Adrenal gland (tissue), 19 donors: ENCODE results near the gene POTEF. TPM values are rescaled to one million over a fixed set of nuclear protein-coding genes. Genes with fewer than 3 reads are reported as not detected.
"Not testable (repeated sequence)": the region's sequence is repeated elsewhere in the genome, so short reads cannot be mapped to it uniquely, and the experiment has no call there.

Source experiments
- DNase-seq, 7 donors: peaks; one replicate each; pipeline ENCODE4 v3.0.0-alpha.2; 2019 to 2020
- H3K27ac ChIP-seq, 5 donors: fragments of 200-600 bp; sonication (generic) in 4 of 5; 1 replicate in 3 of 5; 2 replicates in 2 of 5; pipeline versions ENCODE4 v1.5.1 to v1.8.0; 2016 to 2020; ENCODE audit warnings: mild to moderate bottlenecking in 1 of 5
- H3K27me3 ChIP-seq: fragments of 200-600 bp; 2 replicates; pipeline ENCODE4 v1.8.0; 2021
- H3K36me3 ChIP-seq, 2 donors: fragments of 200-600 bp; replicated peaks in 1 of 2; 1 replicate in 1 of 2; 2 replicates in 1 of 2; pipeline versions ENCODE4 v1.5.1 to v1.8.0; 2018 to 2022
- H3K4me1 ChIP-seq, 2 donors: fragments of 200-600 bp; replicated peaks in 1 of 2; 1 replicate in 1 of 2; 2 replicates in 1 of 2; pipeline versions ENCODE4 v1.5.1 to v1.8.0; 2018 to 2021
- H3K4me3 ChIP-seq, 4 donors: fragments of 200-600 bp; sonication (generic) in 3 of 4; one replicate each; pipeline ENCODE4 v1.5.1; 2016 to 2018
- H3K9me3 ChIP-seq, 3 donors: fragments of 200-600 bp; sonication (generic) in 1 of 3; replicated peaks in 1 of 3; 1 replicate in 2 of 3; 2 replicates in 1 of 3; pipeline versions ENCODE4 v1.5.1 to v1.8.0; 2016 to 2021
- POLR2A ChIP-seq, 2 donors: fragments of 450-650 bp; IDR thresholded peaks; one replicate each; pipeline ENCODE4 v1.6.1; 2017; ENCODE audit warnings: antibody characterized with exemption in 2 of 2, mild to moderate bottlenecking in 2 of 2, moderate library complexity in 1 of 2
- WGBS, 4 donors: extraction: QIAGEN DNeasy Blood & Tissue Kit in 2 of 4; methylation state at CpG; one replicate each; pipeline versions ENCODE4 v1.1.5 to v1.1.7; 2013 to 2017; 5-methylcytosine and 5-hydroxymethylcytosine counted together
- intact Hi-C, 2 donors: fragments of 100-400 bp; cut with DNase I; formaldehyde crosslinking; loops; one replicate each; pipeline versions ENCODE4 v1.14.1 to v1.15.0; 2022 to 2023
- long read RNA-seq, 10 donors: library from polyadenylated mRNA in 3 of 10; unstranded in 2 of 10; stranded (forward) in 1 of 10; transcript quantifications; one replicate each; pipeline ENCODE4 v2.0.0 and lab custom pipeline, GENCODE V29; 2021 to 2026
- polyA plus RNA-seq, 3 donors: library from polyadenylated mRNA; stranded (reverse); fragments of 200-250 nt in 2 of 3; fragments of 350-450 nt in 1 of 3; fragmentation: Illumina TruSeq in 1 of 3; extraction: RNeasy Lipid Tissue Mini Kit (QIAGEN cat#74804) in 1 of 3; gene quantifications; one replicate each; pipeline ENCODE4 v1.2.3, GENCODE V29; 2013 to 2014
- total RNA-seq, 9 donors: library from RNA; depleted of rRNA in 4 of 9; stranded (reverse); fragments of >200 nt in 4 of 9; fragments of 120-200 nt in 1 of 9; fragmentation: NEBNext Ultra II Directional in 1 of 9; extraction: Animal tissue kit (Norgen Biotek cat#: 25700) in 1 of 9; gene quantifications; one replicate each; pipeline versions ENCODE4 v1.1.0 to v1.2.4, GENCODE V29; 2013 to 2023
- TF ChIP-seq, protein P1 (sequence below), 6 experiments: fragments of 450-650 bp in 4 of 6; fragments of 200-600 bp in 2 of 6; sonication (generic) in 1 of 6; IDR thresholded peaks; 1 replicate in 5 of 6; 2 replicates in 1 of 6; pipeline versions ENCODE4 v1.5.1 to v1.8.0; 2016 to 2021; ENCODE audit warnings: antibody characterized with exemption in 6 of 6, mild to moderate bottlenecking in 2 of 6, moderate library complexity in 1 of 6
- donor health status: healthy with polysubstance abuse.
- donor health status: Bipolar disorder and iron deficiency.
- donor health status: DM: yes; HTN: yes; CAD: no.
- donor health status: DM: no; HTN: no; CAD: no.
- donor health status: DM: no; HTN: no; CAD: no.
- donor health status: DM: yes; HTN: yes; CAD: no.

POTEF gene
- total RNA-seq (not detected), polyA plus RNA-seq (not detected)
- long read RNA-seq, donor 1: 0 reads
- long read RNA-seq, donor 2: 0 reads
- long read RNA-seq, donor 3: 0 reads
- long read RNA-seq, donor 4: 0 reads
- long read RNA-seq, donor 5: 0 reads
- long read RNA-seq, donor 6: 0 reads
- long read RNA-seq, donor 7: 0 reads
- long read RNA-seq, donor 8: 0 reads
- long read RNA-seq, donor 9: 0 reads
- long read RNA-seq, donor 10: 0 reads

DNA sequence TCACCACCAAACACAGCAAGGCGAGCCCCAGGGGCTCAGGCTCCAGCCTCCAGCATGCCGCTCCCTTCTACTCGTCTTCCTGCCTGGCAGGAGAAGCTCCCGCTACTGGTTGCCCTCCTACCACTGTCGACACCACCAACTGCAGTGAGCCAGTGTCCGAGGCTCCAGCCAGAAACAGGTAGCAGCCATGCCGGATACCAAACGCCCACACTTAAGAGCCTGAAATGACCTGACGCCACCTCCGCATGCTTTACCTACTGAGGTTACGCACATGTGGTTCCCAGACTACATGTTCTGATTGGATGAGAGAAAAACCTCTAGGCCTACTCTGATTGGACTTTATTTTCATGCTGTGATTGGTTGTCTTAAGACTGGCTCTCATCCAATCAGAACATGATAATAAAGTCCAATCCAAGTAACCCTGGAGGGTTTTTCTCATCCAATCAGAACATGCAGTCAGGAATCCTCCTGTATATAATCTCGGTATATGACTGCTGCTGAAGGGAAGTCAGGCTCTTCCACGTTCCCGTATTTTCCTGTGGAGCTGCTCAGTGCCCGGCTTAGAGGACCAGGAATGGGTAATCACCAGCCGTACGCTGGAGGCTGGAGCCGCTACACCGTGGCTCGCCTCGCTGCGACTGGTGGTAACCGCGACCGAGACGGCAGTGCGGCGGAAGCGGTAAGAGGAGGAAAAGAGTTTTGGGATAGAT, at the start of gene POTEF:
Gene POTEF, minus strand, starts transcription at position 103 of the 710 bp plus-strand sequence. CDS start 8,707 bp downstream, outside the sequence.
- H3K4me3 ChIP-seq, DNase-seq, H3K4me1 ChIP-seq, intact Hi-C loops, H3K36me3 ChIP-seq, H3K27ac ChIP-seq, H3K9me3 ChIP-seq, H3K27me3 ChIP-seq: not testable (repeated sequence)
- WGBS, 4 donors: 89 to 95% (median 91%) methylated on average over 9 to 27 of the region's 29 CpGs

- DNase-seq, H3K4me1 ChIP-seq, intact Hi-C loops, H3K9me3 ChIP-seq, H3K27ac ChIP-seq, H3K4me3 ChIP-seq, H3K27me3 ChIP-seq: not testable (repeated sequence)
- H3K36me3 ChIP-seq: peaks cover 0 to 51% of the 10 kb centered on the region in 2 donors
- 78 to 86% (median 84%) methylated on average over 4 to 5 of the region's 5 CpGs for WGBS, 4 donors
Measured at GRCh38 chr2:130174866-130175265, 45.8 kb upstream of the POTEF start.

GRCh38 chr2:130169896-130170295, 40.9 kb upstream of the POTEF start:
- 92 to 94% (median 93%) methylated on average over 7 of the region's 7 CpGs for WGBS, 4 donors
- intact Hi-C loops: no loop called here

DNA sequence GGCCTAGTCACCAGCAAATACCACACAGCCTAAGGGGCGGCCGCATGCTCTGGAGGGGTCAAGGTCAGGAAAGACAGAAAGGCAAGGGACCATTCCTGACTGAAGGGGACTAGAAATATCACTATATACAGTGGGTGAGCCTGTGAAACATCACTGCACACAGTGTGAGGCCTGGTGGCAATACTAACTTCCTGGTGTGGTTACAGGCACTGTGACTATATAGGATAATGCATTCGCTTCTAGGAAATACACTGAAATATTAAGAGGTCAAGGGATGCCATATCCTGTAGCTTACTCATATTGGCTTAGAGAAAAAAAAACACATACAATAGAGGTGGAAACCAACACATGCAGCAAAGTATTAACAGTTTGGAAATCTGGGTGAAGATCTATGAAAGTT, 40.1 kb upstream of the POTEF start:
- WGBS, 4 donors: 81 to 94% (median 90%) methylated on average over 3 of the region's 3 CpGs
- H3K9me3 ChIP-seq, H3K27me3 ChIP-seq, DNase-seq, intact Hi-C loops, H3K27ac ChIP-seq, H3K4me3 ChIP-seq, H3K4me1 ChIP-seq: not testable (repeated sequence)
- H3K36me3 ChIP-seq: peaks cover 0 to 86% of the 10 kb centered on the region in 2 donors

More at GRCh38 chr2:130169896-130170295, 40.9 kb upstream of the POTEF start:
- peaks cover 0 to 86% of the 10 kb centered on the region in 2 donors for H3K36me3 ChIP-seq
- TF ChIP-seq, protein P1, sequence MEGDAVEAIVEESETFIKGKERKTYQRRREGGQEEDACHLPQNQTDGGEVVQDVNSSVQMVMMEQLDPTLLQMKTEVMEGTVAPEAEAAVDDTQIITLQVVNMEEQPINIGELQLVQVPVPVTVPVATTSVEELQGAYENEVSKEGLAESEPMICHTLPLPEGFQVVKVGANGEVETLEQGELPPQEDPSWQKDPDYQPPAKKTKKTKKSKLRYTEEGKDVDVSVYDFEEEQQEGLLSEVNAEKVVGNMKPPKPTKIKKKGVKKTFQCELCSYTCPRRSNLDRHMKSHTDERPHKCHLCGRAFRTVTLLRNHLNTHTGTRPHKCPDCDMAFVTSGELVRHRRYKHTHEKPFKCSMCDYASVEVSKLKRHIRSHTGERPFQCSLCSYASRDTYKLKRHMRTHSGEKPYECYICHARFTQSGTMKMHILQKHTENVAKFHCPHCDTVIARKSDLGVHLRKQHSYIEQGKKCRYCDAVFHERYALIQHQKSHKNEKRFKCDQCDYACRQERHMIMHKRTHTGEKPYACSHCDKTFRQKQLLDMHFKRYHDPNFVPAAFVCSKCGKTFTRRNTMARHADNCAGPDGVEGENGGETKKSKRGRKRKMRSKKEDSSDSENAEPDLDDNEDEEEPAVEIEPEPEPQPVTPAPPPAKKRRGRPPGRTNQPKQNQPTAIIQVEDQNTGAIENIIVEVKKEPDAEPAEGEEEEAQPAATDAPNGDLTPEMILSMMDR (IDR thresholded peaks at IDR 0.05): no peak
- TF ChIP-seq POLR2A (IDR thresholded peaks at IDR 0.05): no peak
- no peak overlapping the region for H3K27ac ChIP-seq
- no peaks in the 10 kb centered on the region for H3K9me3 ChIP-seq
- no peak for DNase-seq
- no peaks in the 10 kb centered on the region for H3K4me1 ChIP-seq
- no peak overlapping the region for H3K4me3 ChIP-seq
- H3K27me3 ChIP-seq: no peaks in the 10 kb centered on the region

GRCh38 chr2:130166611-130167010, 37.6 kb upstream of the POTEF start:
- H3K4me1 ChIP-seq, intact Hi-C loops, H3K4me3 ChIP-seq, H3K27ac ChIP-seq, DNase-seq, H3K27me3 ChIP-seq, H3K9me3 ChIP-seq: not testable (repeated sequence)
- H3K36me3 ChIP-seq: peaks cover 0 to 79% of the 10 kb centered on the region in 2 donors
- WGBS, 4 donors: 77 to 87% (median 83%) methylated on average over 2 to 3 of the region's 3 CpGs

GRCh38 chr2:130165293-130166016, 36.4 kb upstream of the POTEF start:
- intact Hi-C loops: no loop called here
- DNase-seq: no peak
- WGBS, 4 donors: 93 to 97% (median 96%) methylated on average over 8 of the region's 8 CpGs
- H3K4me3 ChIP-seq: no peak overlapping the region
- H3K36me3 ChIP-seq: peaks cover 0 to 68% of the 10 kb centered on the region in 2 donors
- no peak for TF ChIP-seq POLR2A (IDR thresholded peaks at IDR 0.05)
- TF ChIP-seq, protein P1 (IDR thresholded peaks at IDR 0.05): no peak
- H3K4me1 ChIP-seq: no peaks in the 10 kb centered on the region
- H3K27me3 ChIP-seq: no peaks in the 10 kb centered on the region
- no peaks in the 10 kb centered on the region for H3K9me3 ChIP-seq
- H3K27ac ChIP-seq: no peak overlapping the region
